SK-N-MC (cell line): ENCODE results near the gene TXNL4A.
"Not testable (repeated sequence)": the region's sequence is repeated elsewhere in the genome, so short reads cannot be mapped to it uniquely, and the experiment has no call there.

ENCODE experiments used
- DNase-seq: peaks from one replicate; pipeline ENCODE4 v3.0.0-alpha.2; 2011; ENCODE audit warnings: low read depth, low spot score
- H3K27ac ChIP-seq: fragments of 200-600 bp; sonication (generic); 2 replicates; pipeline ENCODE4 v1.5.1; 2016; ENCODE audit warnings: mixed run types
- H3K36me3 ChIP-seq: fragments of 200-600 bp; sonication (generic); 2 replicates; pipeline ENCODE4 v1.6.1; 2017; ENCODE audit warnings: antibody characterized with exemption, low read length, mixed read lengths; ENCODE audit not compliant: insufficient read depth
- H3K4me3 ChIP-seq: fragments of 200-600 bp; sonication (generic); 2 replicates; pipeline ENCODE4 v1.5.1; 2016
- H3K9ac ChIP-seq: fragments of 200-600 bp; sonication (generic); 2 replicates; pipeline ENCODE4 v1.8.0; 2017; ENCODE audit warnings: mixed run types, mixed read lengths; ENCODE audit not compliant: insufficient read length
- H3K9me3 ChIP-seq: fragments of 200-600 bp; sonication (generic); 2 replicates; pipeline ENCODE4 v1.6.1; 2017; ENCODE audit warnings: low read depth, mild to moderate bottlenecking, antibody characterized with exemption, low read length, moderate library complexity, mixed read lengths
- EZH2 ChIP-seq: fragments of 200-600 bp; sonication (generic); IDR thresholded peaks from one replicate; pipeline ENCODE4 v1.6.1; 2017; ENCODE audit warnings: antibody characterized with exemption
- FOXP2 ChIP-seq: optimal IDR thresholded peaks from 2 replicates; pipeline ENCODE3; 2011; ENCODE audit warnings: mild to moderate bottlenecking, moderate library complexity; ENCODE audit not compliant: insufficient read depth; ENCODE audit errors: extremely low read length, control extremely low read depth
- POLR2AphosphoS5 ChIP-seq: IDR thresholded peaks from 2 replicates; pipeline ENCODE4 v1.6.1; 2012; ENCODE audit warnings: mild to moderate bottlenecking, low read depth, low read length, borderline replicate concordance

The TXNL4A gene

DNA sequence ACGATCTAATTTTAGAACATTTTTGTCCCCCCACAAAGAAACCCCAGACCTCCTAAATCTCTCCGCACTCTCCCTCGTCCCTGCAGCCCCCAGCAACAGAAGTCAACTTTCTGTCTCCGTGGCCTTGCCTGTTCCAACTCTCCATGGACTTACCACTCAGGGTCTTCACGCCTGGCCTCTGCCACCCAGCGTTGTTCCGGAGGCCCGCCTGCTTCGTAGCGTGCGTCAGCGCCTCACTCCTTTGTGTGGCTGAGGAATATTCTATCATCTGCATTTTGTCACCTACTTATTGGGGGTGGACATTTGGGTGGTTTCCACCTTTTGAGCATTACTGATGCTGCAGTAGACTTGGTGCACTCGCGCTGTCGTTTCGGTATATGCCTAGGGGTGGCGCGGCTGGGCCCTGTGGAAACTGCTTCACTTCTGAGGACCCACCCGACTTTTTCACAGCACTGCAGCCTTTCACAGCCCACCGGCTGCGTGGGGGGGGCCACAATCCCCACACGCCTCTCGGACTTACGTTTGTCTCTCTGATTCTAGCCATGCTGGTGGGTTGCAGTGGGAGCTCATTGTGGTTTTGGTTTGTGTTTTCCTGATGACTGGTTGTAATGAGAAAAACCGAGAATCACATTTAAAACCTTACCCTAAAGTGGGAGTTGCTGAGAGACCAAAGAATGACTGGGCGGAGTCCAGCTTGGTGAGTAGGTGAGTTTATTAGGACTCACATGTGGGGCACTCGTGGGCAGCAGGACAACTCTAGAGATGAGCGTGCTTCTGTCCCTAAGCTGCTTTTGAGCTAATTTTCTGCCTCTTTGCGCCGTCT, 25.3 kb downstream of the TXNL4A start:
- Histone ChIP-seq H3K36me3 (no peaks in the 10 kb centered on the region), H3K9me3 (no peaks in the 10 kb centered on the region), H3K9ac (no peak overlapping the region), H3K27ac (0 out of 2 replicates have a peak overlapping the region, but pooled peaks have one; percentile 23), H3K4me3 (no peak overlapping the region)
- DNase-seq, result no peak
- TF ChIP-seq FOXP2, result no peak
- no peak for TF ChIP-seq EZH2
- TF ChIP-seq POLR2AphosphoS5, result no peak

DNA sequence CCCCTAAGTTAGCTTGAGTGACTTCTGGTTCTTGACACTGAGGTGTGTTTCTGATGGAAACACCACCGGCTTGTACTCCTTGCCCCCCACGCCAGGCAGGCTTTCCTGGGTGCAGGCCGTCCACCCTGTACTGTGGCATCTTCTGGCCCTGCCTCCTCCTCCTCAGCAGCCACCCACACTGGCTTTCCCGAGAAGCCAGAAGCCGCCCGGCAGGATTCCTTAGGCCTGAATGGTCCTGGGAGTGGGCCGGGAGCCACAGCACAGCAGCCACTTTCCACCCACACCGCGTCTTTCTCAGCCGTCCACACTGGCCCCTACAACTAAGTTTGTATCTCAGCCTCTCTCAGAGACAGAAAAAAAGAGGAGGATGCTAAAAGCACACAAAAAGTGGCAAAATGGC, 26.1 kb downstream of the TXNL4A start:
- DNase-seq, result no peak
- Histone ChIP-seq H3K9ac (no peak overlapping the region), H3K27ac (0 out of 2 replicates have a peak overlapping the region, but pooled peaks have one; percentile 23), H3K9me3 (no peaks in the 10 kb centered on the region), H3K4me3 (no peak overlapping the region), H3K36me3 (no peaks in the 10 kb centered on the region)
- TF ChIP-seq EZH2, result no peak
- TF ChIP-seq POLR2AphosphoS5, result no peak
- no peak for TF ChIP-seq FOXP2

DNA sequence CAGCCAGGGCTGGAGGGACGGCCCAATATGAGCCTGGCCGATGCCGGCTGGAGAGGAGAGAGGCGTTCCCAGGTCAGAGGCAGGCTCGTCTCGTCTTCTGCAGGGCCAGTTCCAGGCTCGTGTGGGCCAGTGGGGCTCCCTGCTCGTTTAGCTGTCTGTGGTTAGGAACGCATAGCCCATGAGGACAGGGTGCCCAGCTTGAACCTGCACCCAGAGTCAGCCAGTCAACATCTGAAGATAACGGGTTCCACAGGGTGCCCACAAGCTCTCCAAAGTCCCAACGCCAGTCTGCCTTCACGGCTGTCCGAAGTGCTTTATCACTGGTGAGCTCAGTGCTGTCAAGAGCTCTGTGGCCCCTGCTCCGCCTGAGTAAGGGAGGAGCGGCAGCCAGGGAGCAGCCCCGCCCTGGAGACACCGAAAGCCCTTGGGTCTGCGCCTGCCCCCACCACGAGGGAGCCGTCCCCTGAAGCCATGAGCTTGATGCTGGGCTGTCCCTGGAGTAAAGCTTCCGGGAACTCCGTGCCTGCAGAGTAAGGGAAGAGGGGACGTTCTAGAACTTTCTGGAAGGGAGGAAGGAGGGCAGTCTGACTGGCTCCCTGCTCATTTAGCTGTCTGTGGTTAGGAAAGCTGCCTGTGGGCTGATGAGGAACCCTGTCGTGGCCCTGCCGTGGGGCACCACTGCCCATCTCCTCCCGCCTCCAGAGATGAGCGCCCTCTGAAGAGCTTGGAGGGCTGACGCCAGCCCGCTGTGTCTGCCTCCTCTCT, 26.7 kb downstream of the TXNL4A start:
- Histone ChIP-seq H3K9ac (no peak overlapping the region), H3K27ac (no peak overlapping the region), H3K9me3 (no peaks in the 10 kb centered on the region), H3K36me3 (no peaks in the 10 kb centered on the region), H3K4me3 (no peak overlapping the region)
- no peak for TF ChIP-seq FOXP2
- TF ChIP-seq POLR2AphosphoS5, result no peak
- TF ChIP-seq EZH2, result no peak
- no peak for DNase-seq

DNA sequence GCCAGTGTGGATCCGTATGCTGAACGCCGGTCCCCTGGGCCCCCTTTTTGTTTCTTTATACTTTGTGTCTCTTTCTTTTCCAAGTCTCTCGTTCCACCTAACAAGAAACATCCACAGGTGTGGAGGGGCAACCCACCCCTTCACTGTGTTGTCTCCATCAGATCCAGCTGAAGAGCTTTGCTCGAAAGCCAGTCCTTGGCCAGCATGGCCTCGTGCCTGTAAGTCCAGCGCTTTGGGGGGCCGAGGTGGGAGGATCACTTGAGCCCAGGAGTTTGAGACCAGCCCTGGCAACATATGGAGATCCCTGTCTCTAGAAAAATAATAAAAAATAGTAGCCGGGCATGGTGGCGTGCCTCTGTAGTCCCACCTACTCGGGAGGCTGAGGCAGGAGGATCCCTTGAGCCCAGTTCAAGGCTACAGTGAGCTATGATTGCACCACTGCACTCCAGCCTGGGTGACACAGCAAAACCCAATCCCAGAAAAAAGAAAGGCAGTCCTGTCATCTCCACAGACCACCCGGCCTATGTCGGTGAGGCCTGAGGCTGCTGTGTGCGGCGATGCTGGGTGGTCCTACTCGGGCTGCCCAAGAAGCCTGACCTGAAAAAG, 27.3 kb downstream of the TXNL4A start:
- Histone ChIP-seq H3K27ac (no peak overlapping the region), H3K4me3 (no peak overlapping the region), H3K36me3 (no peaks in the 10 kb centered on the region), H3K9ac (no peak overlapping the region), H3K9me3 (no peaks in the 10 kb centered on the region)
- no peak for DNase-seq
- TF ChIP-seq POLR2AphosphoS5 (no peak), EZH2 (no peak), FOXP2 (no peak)

GRCh38 chr18:79960161-79960801, 28.1 kb downstream of the TXNL4A start:
- not testable (repeated sequence) for H3K27ac ChIP-seq, H3K4me3 ChIP-seq, H3K36me3 ChIP-seq, H3K9me3 ChIP-seq, H3K9ac ChIP-seq, DNase-seq

- Histone ChIP-seq H3K9me3 (no peaks in the 10 kb centered on the region), H3K9ac (no peak overlapping the region), H3K36me3 (no peaks in the 10 kb centered on the region), H3K4me3 (no peak overlapping the region), H3K27ac (no peak overlapping the region)
- TF ChIP-seq FOXP2 (no peak), POLR2AphosphoS5 (no peak), EZH2 (no peak)
- no peak for DNase-seq
Observed at GRCh38 chr18:79958981-79959380, 29.4 kb downstream of the TXNL4A start.

- no peak for TF ChIP-seq EZH2
- no peak for TF ChIP-seq POLR2AphosphoS5
- no peak for TF ChIP-seq FOXP2
- no peak for DNase-seq
- Histone ChIP-seq H3K9me3 (no peaks in the 10 kb centered on the region), H3K36me3 (no peaks in the 10 kb centered on the region), H3K9ac (no peak overlapping the region), H3K27ac (0 out of 2 replicates have a peak overlapping the region, but pooled peaks have one; percentile 6), H3K4me3 (no peak overlapping the region)
Observed at GRCh38 chr18:79956276-79956675, 32.1 kb downstream of the TXNL4A start.
